Lower lobe of right lung (tissue), 2 donors: ENCODE data around the gene IGLON5. TPM values are rescaled to one million over a fixed set of nuclear protein-coding genes. Genes with fewer than 3 reads are reported as not detected.

ENCODE experiments used
- ATAC-seq, 2 donors: fragments of 200-7000 bp; cut with Tn5 transposase; one replicate each; pipeline ENCODE4 v1.9.1; 2020 to 2022; ENCODE audit warnings: mild to moderate bottlenecking in 2 of 2, moderate library complexity in 2 of 2
- DNase-seq: peaks from one replicate; pipeline ENCODE4 v3.0.0-alpha.2; 2020
- H3K27ac ChIP-seq: fragments of 200-600 bp; one replicate; pipeline ENCODE4 v1.8.0; 2022
- H3K27me3 ChIP-seq: fragments of 200-600 bp; one replicate; pipeline ENCODE4 v1.8.0; 2022; ENCODE audit warnings: low read depth
- H3K36me3 ChIP-seq: fragments of 200-600 bp; one replicate; pipeline ENCODE4 v1.8.0; 2022; ENCODE audit warnings: mild to moderate bottlenecking
- H3K4me1 ChIP-seq: fragments of 200-600 bp; one replicate; pipeline ENCODE4 v1.8.0; 2022
- H3K4me3 ChIP-seq: fragments of 200-600 bp; one replicate; pipeline ENCODE4 v1.8.0; 2022; ENCODE audit warnings: mild to moderate bottlenecking
- H3K9me3 ChIP-seq: fragments of 200-600 bp; one replicate; pipeline ENCODE4 v1.8.0; 2022
- CTCF ChIP-seq: fragments of 200-600 bp; IDR thresholded peaks from one replicate; pipeline ENCODE4 v1.8.0; 2022; ENCODE audit warnings: antibody characterized with exemption, mild to moderate bottlenecking
- intact Hi-C: fragments of 100-400 bp; cut with DNase I; formaldehyde crosslinking; loops from one replicate; pipeline ENCODE4 v1.11.0; 2022
- total RNA-seq: library from RNA; stranded (reverse); fragmentation: NEBNext Ultra II Directional; extraction: Animal tissue kit (Norgen Biotek cat#: 25700); gene quantifications from one replicate; pipeline ENCODE4 v1.2.1, GENCODE V29; 2021
- donor health status: DM: no; HTN: yes; CAD: no; lungs with severe emphysema.

The IGLON5 gene
- total RNA-seq, 1 donor from 2014 or later: not detected

DNA sequence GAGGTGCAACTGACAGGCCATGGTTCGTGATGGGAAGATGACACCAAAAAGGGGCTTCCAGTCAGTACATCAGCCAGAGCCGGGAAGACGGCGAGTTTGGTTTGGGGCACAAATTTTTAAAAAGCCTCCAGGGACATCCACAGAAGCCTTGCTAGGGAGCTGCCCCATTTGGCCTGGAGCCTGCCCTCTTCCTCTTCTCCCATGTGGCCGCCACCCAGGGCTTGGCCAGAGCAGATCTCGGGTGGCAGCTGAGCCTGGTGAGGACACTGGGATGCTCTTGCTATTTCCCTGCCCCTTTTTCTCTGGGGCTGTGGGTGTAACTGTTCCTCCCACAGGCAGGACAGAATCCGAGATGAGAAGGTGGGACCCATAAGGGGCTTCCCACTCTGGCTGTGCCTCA is 46.5 kb downstream of the IGLON5 start:
- no peak overlapping the region for H3K27ac ChIP-seq
- DNase-seq (no peak), ATAC-seq (no peak)
- intact Hi-C loops: no loop called here
- no peaks in the 10 kb centered on the region for H3K9me3 ChIP-seq
- TF ChIP-seq CTCF: no peak
- H3K4me3 ChIP-seq: no peak overlapping the region
- H3K27me3 ChIP-seq: no peaks in the 10 kb centered on the region
- peaks cover 8% of the 10 kb centered on the region for H3K4me1 ChIP-seq
- H3K36me3 ChIP-seq: peaks cover under 1% of the 10 kb centered on the region

- Histone ChIP-seq H3K4me3 (no peak overlapping the region), H3K27ac (no peak overlapping the region), H3K27me3 (no peaks in the 10 kb centered on the region), H3K36me3 (no peaks in the 10 kb centered on the region), H3K4me1 (peaks cover 19% of the 10 kb centered on the region), H3K9me3 (no peaks in the 10 kb centered on the region)
- ATAC-seq: no peak
- TF ChIP-seq CTCF: no peak
- intact Hi-C loops: no loop called here
- DNase-seq: no peak
These were observed 47.9 kb downstream of the IGLON5 start for GRCh38 chr19:51359294-51359693.

- DNase-seq (no peak), ATAC-seq (no peak)
- no peak overlapping the region for H3K4me3 ChIP-seq
- H3K27ac ChIP-seq: no peak overlapping the region
- peaks cover 35% of the 10 kb centered on the region for H3K4me1 ChIP-seq
- no peak for TF ChIP-seq CTCF
- no peaks in the 10 kb centered on the region for H3K9me3 ChIP-seq
- intact Hi-C loops: no loop called here
- no peaks in the 10 kb centered on the region for H3K27me3 ChIP-seq
- no peaks in the 10 kb centered on the region for H3K36me3 ChIP-seq
These were observed 49.8 kb downstream of the IGLON5 start for GRCh38 chr19:51361239-51361638.

GRCh38 chr19:51364200-51365106 is 53.0 kb downstream of the IGLON5 start:
- Histone ChIP-seq H3K4me1 (peaks cover 41% of the 10 kb centered on the region), H3K9me3 (no peaks in the 10 kb centered on the region), H3K36me3 (no peaks in the 10 kb centered on the region), H3K4me3 (no peak overlapping the region), H3K27me3 (no peaks in the 10 kb centered on the region), H3K27ac (peak overlapping the region; percentile 95)
- intact Hi-C loops: no loop called here
- no peak for TF ChIP-seq CTCF
- ATAC-seq (no peak), DNase-seq (no peak)

DNA sequence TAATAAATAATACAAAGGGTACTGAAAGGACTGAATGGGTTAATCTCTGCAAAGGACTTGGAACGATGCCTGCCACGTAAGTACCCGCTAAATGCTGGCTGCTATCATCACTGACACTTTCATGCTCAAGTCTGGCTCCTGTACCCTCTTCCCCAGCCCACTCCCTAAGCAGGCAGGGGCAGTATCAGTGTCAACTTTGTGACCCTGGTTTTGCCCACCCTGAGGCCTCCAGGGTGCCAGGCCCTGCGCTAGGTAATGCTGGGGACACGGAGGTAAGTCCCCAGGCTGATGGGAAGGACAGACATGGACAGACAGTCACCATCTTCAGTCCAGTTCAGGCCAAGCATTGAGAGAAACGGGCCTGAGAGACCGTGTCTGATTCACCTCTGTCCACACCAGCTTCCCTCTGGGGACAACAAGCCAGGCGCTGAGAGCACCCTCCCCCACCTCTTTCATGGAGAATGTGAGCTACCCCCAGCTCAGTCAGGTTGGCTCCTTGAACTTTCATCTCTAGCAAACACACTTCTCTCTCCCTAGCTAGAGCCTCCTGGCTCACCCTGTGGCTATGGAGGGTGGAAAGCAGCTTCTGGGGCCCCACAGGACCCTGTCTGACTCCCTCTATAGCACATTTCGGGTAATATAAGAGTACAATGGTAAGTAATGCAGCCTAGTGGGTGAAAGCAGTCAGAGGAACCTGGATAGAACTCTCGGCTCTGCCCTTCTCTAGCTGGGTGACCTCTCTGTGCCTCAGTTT is 53.9 kb downstream of the IGLON5 start:
- Histone ChIP-seq H3K4me3 (peak overlapping the region; percentile 86), H3K36me3 (no peaks in the 10 kb centered on the region), H3K9me3 (no peaks in the 10 kb centered on the region), H3K4me1 (peaks cover 41% of the 10 kb centered on the region), H3K27me3 (no peaks in the 10 kb centered on the region), H3K27ac (peak overlapping the region; percentile 95)
- intact Hi-C loops: no loop called here
- peak; percentile 5 for TF ChIP-seq CTCF
- DNase-seq (no peak), ATAC-seq (no peak)
